K562 (cell line): ENCODE data around the gene PRKAR2B. TPM values are rescaled to one million over a fixed set of nuclear protein-coding genes. Genes with fewer than 3 reads are reported as not detected.
A peak's percentile ranks its signal among the peaks of the same experiment; 100 is the strongest.

Source experiments
- BDP1 ChIP-seq: IDR thresholded peaks from 3 replicates; pipeline ENCODE4 v1.6.1; 2011; ENCODE audit not compliant: insufficient read length, insufficient read depth
- CEBPG ChIP-seq, 3 experiments: fragments of 200-800 bp in 1 of 3; sonication (Bioruptor generic) in 1 of 3; sonication (generic) in 1 of 3; formaldehyde crosslinking in 1 of 3; IDR thresholded peaks in 2 of 3; conservative IDR thresholded peaks in 1 of 3; 2 replicates each; pipeline versions ENCODE4 v1.6.1 to v1.8.0; 2016 to 2022; ENCODE audit warnings: missing compliant biosample characterization in 2 of 3, missing genetic modification characterization in 2 of 3, mild to moderate bottlenecking in 1 of 3, missing genetic modification reagents in 1 of 3
- EHMT2 ChIP-seq: fragments of 450-650 bp; IDR thresholded peaks from 2 replicates; pipeline ENCODE4 v1.6.1; 2018; ENCODE audit warnings: antibody characterized with exemption
- ETS2 ChIP-seq: IDR thresholded peaks from 2 replicates; pipeline ENCODE4 v1.6.1; 2016; ENCODE audit warnings: borderline replicate concordance, missing genetic modification characterization, mild to moderate bottlenecking, moderate library complexity, missing compliant biosample characterization; ENCODE audit not compliant: poor library complexity, severe bottlenecking
- JUN ChIP-seq, 2 experiments: sonication (generic) in 1 of 2; formaldehyde crosslinking in 1 of 2; IDR thresholded peaks; 2 replicates each; pipeline versions ENCODE4 v1.6.1 to v1.8.0; 2012 to 2022; ENCODE audit warnings: borderline replicate concordance in 2 of 2, mild to moderate bottlenecking in 2 of 2, improper control_type of control experiment in 1 of 2, low read depth in 1 of 2, low read length in 1 of 2, missing genetic modification reagents in 1 of 2
- KAT8 ChIP-seq: fragments of 450-650 bp; IDR thresholded peaks from 2 replicates; pipeline ENCODE4 v1.6.1; 2016; ENCODE audit warnings: low read depth, mild to moderate bottlenecking
- MCM3 ChIP-seq: fragments of 450-650 bp; IDR thresholded peaks from 2 replicates; pipeline ENCODE4 v1.6.1; 2016
- MECOM ChIP-seq: fragments of 250-450 bp; sonication (Bioruptor Pico); IDR thresholded peaks from 2 replicates; pipeline ENCODE4 v1.8.0; 2022; ENCODE audit warnings: inconsistent platforms
- NCOA4 ChIP-seq: fragments of 450-650 bp; IDR thresholded peaks from 2 replicates; pipeline ENCODE4 v1.6.1; 2018; ENCODE audit warnings: mild to moderate bottlenecking; ENCODE audit not compliant: partially characterized antibody
- PHF8 ChIP-seq: fragments of 200-600 bp; sonication (generic); IDR thresholded peaks from 2 replicates; pipeline ENCODE4 v1.6.1; 2012; ENCODE audit warnings: mixed run types, mild to moderate bottlenecking, inconsistent platforms, low read length, moderate library complexity, borderline replicate concordance
- ZFP1 ChIP-seq: fragments of 450-650 bp; formaldehyde crosslinking; IDR thresholded peaks from 2 replicates; pipeline ENCODE4 v1.4.0; 2020; ENCODE audit warnings: mild to moderate bottlenecking, mixed read lengths
- ZNF143 ChIP-seq: sonication (generic); formaldehyde crosslinking; IDR thresholded peaks from 2 replicates; pipeline ENCODE4 v1.9.0; 2022; ENCODE audit warnings: mild to moderate bottlenecking, missing genetic modification reagents
- ZNF174 ChIP-seq: fragments of 250-450 bp; sonication (Bioruptor Pico); IDR thresholded peaks from 2 replicates; pipeline ENCODE4 v1.4.0; 2020; ENCODE audit warnings: mild to moderate bottlenecking
- ZNF197 ChIP-seq: fragments of 200-800 bp; sonication (Bioruptor generic); IDR thresholded peaks from 2 replicates; pipeline ENCODE4 v1.6.1; 2016; ENCODE audit warnings: low read depth, missing genetic modification characterization, missing compliant biosample characterization
- ZNF263 ChIP-seq: sonication (generic); formaldehyde crosslinking; IDR thresholded peaks from 2 replicates; pipeline ENCODE4 v1.8.0; 2022; ENCODE audit warnings: mild to moderate bottlenecking, missing genetic modification reagents, borderline replicate concordance
- ZNF41 ChIP-seq: fragments of 250-450 bp; sonication (Bioruptor Pico); conservative IDR thresholded peaks from 2 replicates; pipeline ENCODE4 v1.4.0; 2020; ENCODE audit warnings: mild to moderate bottlenecking
- polyA plus RNA-seq, 8 experiments: library from polyadenylated mRNA; depleted of rRNA in 4 of 8; stranded (reverse) in 5 of 8; unstranded in 3 of 8; fragments of >200 nt; fragmentation: Nextera tagmentation in 2 of 8; fragmentation: Illumina TruSeq in 1 of 8; extraction: Ambion mirVana in 2 of 8; extraction: Trizol in 1 of 8; gene quantifications; 2 replicates each; pipeline versions ENCODE4 v1.2.1 to v1.2.3, GENCODE V29; 2011 to 2014; ENCODE audit warnings: inconsistent platforms in 1 of 8, missing spikeins in 1 of 8
- total RNA-seq, 7 experiments: library from RNA; depleted of rRNA in 6 of 7; stranded (reverse); fragments of >200 nt in 6 of 7; fragmentation: Illumina TruSeq in 2 of 7; extraction: Trizol in 2 of 7; gene quantifications; 2 replicates each; pipeline versions ENCODE4 v1.2.1 to v1.2.3, GENCODE V29; 2011 to 2021; ENCODE audit warnings: low replicate concordance in 1 of 7
- TF ChIP-seq, protein P1 (sequence below): fragments of 250-450 bp; sonication (Bioruptor Pico); IDR thresholded peaks from 2 replicates; pipeline ENCODE4 v1.5.0; 2021; ENCODE audit warnings: mild to moderate bottlenecking, borderline replicate concordance
- TF ChIP-seq, protein P2 (sequence below): fragments of 450-650 bp; IDR thresholded peaks from 2 replicates; pipeline ENCODE4 v1.6.1; 2018; ENCODE audit not compliant: partially characterized antibody
- TF ChIP-seq, protein P3 (sequence below): fragments of 250-450 bp; sonication (Bioruptor Pico); IDR thresholded peaks from 2 replicates; pipeline ENCODE4 v1.5.0; 2021
- TF ChIP-seq, protein P4 (sequence below): fragments of 200-800 bp; sonication (Bioruptor generic); IDR thresholded peaks from 2 replicates; pipeline ENCODE4 v1.6.1; 2017; ENCODE audit warnings: missing genetic modification characterization, missing compliant biosample characterization

The PRKAR2B gene
- total and polyA plus RNA-seq, 9 of the 15 experiments (the other 6 are each of a cell fraction or from before 2014, with no cell fraction given), result 59.0 to 173 (median 129) TPM

DNA sequence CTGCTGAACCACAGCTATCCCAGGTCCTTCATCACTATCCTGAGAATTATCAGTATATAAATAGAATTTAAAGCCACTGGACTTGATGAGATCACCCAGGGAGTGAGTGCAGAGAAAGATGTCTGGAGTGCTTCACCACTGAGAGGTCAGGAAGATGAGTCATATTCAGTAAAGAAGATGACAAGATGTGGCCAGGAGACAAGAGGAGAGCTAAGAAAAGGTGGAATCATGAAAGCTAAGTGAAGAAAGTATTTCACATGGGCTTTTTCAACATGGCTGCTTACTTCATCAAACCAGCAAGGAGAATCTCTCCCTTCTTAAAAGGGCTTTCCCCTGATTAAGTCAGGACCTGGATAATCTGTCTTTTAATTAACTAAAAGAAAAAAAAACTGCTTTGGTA lies 9.1 kb upstream of the PRKAR2B start (continued):
- no peak for TF ChIP-seq ZNF263
- TF ChIP-seq ZNF143, result no peak
- TF ChIP-seq CEBPG (CRISPR knock-in tag; IDR thresholded peaks at IDR 0.05), result no peak
- peak in 1 of 2 experiments; percentile 45; a peak in 1 of 4 replicates for TF ChIP-seq CEBPG (tag; conservative IDR thresholded peaks at IDR 0.05 in 1 of 2, IDR thresholded peaks at IDR 0.05 in 1 of 2)
- TF ChIP-seq, protein P1, sequence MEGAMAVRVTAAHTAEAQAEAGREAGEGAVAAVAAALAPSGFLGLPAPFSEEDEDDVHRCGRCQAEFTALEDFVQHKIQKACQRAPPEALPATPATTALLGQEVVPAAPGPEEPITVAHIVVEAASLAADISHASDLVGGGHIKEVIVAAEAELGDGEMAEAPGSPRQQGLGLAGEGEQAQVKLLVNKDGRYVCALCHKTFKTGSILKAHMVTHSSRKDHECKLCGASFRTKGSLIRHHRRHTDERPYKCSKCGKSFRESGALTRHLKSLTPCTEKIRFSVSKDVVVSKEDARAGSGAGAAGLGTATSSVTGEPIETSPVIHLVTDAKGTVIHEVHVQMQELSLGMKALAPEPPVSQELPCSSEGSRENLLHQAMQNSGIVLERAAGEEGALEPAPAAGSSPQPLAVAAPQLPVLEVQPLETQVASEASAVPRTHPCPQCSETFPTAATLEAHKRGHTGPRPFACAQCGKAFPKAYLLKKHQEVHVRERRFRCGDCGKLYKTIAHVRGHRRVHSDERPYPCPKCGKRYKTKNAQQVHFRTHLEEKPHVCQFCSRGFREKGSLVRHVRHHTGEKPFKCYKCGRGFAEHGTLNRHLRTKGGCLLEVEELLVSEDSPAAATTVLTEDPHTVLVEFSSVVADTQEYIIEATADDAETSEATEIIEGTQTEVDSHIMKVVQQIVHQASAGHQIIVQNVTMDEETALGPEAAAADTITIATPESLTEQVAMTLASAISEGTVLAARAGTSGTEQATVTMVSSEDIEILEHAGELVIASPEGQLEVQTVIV (CRISPR knock-in tag), result no peak
- TF ChIP-seq ZNF41 (CRISPR knock-in tag), result no peak
- TF ChIP-seq, protein P2, sequence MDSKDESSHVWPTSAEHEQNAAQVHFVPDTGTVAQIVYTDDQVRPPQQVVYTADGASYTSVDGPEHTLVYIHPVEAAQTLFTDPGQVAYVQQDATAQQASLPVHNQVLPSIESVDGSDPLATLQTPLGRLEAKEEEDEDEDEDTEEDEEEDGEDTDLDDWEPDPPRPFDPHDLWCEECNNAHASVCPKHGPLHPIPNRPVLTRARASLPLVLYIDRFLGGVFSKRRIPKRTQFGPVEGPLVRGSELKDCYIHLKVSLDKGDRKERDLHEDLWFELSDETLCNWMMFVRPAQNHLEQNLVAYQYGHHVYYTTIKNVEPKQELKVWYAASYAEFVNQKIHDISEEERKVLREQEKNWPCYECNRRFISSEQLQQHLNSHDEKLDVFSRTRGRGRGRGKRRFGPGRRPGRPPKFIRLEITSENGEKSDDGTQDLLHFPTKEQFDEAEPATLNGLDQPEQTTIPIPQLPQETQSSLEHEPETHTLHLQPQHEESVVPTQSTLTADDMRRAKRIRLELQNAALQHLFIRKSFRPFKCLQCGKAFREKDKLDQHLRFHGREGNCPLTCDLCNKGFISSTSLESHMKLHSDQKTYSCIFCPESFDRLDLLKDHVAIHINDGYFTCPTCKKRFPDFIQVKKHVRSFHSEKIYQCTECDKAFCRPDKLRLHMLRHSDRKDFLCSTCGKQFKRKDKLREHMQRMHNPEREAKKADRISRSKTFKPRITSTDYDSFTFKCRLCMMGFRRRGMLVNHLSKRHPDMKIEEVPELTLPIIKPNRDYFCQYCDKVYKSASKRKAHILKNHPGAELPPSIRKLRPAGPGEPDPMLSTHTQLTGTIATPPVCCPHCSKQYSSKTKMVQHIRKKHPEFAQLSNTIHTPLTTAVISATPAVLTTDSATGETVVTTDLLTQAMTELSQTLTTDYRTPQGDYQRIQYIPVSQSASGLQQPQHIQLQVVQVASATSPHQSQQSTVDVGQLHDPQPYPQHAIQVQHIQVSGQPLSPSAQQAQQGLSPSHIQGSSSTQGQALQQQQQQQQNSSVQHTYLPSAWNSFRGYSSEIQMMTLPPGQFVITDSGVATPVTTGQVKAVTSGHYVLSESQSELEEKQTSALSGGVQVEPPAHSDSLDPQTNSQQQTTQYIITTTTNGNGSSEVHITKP, result no peak
- no peak for TF ChIP-seq ZFP1 (CRISPR knock-in tag)
- TF ChIP-seq ETS2, result no peak
- peak; percentile 90 for TF ChIP-seq EHMT2
- TF ChIP-seq NCOA4, result no peak
- TF ChIP-seq, protein P3, sequence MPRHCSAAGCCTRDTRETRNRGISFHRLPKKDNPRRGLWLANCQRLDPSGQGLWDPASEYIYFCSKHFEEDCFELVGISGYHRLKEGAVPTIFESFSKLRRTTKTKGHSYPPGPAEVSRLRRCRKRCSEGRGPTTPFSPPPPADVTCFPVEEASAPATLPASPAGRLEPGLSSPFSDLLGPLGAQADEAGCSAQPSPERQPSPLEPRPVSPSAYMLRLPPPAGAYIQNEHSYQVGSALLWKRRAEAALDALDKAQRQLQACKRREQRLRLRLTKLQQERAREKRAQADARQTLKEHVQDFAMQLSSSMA (CRISPR knock-in tag), result no peak
- TF ChIP-seq, protein P4, sequence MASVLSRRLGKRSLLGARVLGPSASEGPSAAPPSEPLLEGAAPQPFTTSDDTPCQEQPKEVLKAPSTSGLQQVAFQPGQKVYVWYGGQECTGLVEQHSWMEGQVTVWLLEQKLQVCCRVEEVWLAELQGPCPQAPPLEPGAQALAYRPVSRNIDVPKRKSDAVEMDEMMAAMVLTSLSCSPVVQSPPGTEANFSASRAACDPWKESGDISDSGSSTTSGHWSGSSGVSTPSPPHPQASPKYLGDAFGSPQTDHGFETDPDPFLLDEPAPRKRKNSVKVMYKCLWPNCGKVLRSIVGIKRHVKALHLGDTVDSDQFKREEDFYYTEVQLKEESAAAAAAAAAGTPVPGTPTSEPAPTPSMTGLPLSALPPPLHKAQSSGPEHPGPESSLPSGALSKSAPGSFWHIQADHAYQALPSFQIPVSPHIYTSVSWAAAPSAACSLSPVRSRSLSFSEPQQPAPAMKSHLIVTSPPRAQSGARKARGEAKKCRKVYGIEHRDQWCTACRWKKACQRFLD (CRISPR knock-in tag), result peak; percentile 54; the same call in 1 of the 2 replicates
- peak; percentile 100 for TF ChIP-seq JUN (IDR thresholded peaks at IDR 0.05; ENCODE audit: borderline replicate concordance, low read depth, low read length)
- TF ChIP-seq JUN (CRISPR knock-in tag; IDR thresholded peaks at IDR 0.05; ENCODE audit: borderline replicate concordance), result no peak; the same call in 1 of the 2 replicates
- TF ChIP-seq MCM3, result no peak
- TF ChIP-seq KAT8, result no peak
- TF ChIP-seq MECOM (CRISPR knock-in tag), result peak; percentile 92
- 0 out of 2 replicates have a peak, but pooled peaks have one; percentile 64 for TF ChIP-seq ZNF174 (CRISPR knock-in tag)
- no peak for TF ChIP-seq ZNF197 (CRISPR knock-in tag)
- no peak for TF ChIP-seq PHF8
- TF ChIP-seq BDP1, result no peak
